HG03039 (cell line): ENCODE data around the gene PRKCH.

Experiments used
- ATAC-seq: cut with Tn5 transposase; IDR thresholded peaks from one replicate; pipeline ENCODE4 v1.9.1; 2021; ENCODE audit warnings: mild to moderate bottlenecking, moderate library complexity; ENCODE audit not compliant: unreplicated experiment

Gene PRKCH

DNA sequence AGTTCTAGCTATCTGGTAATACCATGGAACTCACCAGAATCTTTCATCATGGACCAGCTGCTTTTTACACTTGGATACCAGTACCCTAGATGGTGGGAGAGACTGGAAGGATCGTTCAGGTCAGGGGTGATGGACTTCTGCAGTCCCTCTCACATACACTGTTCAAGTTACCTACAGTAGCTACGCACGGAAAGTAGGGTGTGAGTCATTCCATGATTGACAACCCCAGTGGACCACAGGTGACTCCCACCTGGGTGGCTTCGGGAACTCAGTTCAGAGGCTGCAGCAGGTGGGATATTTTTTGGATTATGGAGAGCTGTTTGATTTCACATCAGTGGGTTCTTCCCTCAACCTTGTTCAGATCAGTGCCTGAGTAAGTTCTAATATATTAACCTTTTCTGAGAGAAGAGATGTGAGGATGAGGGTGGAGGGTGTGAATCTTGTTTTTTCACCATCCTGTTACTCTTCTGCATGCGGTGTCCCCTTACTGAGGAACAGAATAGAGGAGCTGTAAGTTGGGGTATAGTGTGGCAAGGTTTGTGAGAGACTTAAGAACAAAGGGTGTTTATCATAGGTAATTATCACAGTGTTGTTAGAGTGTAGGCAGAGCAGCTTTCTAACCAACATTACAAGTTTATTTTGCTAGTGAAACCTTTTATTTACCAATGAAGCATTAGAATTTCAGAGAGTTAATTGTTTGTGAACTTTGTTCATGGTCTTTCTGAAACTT is 39.6 kb downstream of the PRKCH start:
- ATAC-seq, result no peak

DNA sequence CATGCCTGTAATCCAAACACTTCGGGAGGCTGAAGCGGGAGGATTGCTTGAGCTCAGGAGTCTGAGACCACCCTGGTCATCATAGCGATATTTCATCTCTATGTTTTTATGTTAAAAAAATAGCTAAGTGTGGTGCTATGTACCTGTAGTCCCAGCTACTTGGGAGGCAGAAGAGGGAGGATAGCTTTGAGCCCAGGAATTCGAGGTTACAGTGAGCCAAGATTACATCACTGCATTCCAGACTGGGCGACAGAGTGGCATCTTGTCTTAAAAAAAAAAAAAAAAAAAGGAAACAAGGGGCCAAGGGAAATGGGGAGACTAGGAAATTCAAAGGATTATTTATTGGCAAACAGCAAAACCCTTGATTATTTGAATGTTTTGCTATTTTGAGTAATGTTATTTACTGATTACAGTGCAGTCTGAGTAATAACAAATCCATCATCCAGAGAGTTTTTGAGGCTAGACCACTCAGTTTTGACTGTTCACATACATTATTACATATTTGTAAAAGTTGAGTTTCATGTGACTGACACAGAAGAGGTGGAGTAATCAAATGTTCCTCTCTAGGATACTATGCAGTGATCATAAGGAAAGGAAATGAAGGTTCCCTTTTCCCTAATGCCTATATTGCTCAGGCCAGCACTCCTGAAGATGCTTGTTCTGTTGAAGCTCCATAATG is 40.8 kb downstream of the PRKCH start:
- no peak for ATAC-seq

DNA sequence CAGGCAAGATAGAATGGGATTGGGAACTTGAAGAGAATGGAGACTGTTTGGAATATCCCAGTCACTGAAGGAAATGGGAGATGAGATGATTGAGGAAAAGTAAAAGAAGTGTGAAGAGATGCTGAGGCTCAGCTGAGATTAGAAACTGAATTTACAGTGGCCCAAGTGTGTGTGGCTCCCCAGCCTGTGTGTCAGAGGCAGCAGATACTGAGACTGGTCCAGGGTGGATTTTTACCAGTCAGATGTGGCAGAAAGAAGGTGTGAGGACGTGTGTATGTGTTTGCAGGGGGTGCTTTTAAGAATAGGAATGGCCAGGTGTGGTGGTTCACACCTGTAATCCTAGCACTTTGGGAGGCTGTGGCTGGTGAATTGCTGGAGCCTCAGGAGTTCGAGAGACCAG is 42.9 kb downstream of the PRKCH start:
- no peak for ATAC-seq

DNA sequence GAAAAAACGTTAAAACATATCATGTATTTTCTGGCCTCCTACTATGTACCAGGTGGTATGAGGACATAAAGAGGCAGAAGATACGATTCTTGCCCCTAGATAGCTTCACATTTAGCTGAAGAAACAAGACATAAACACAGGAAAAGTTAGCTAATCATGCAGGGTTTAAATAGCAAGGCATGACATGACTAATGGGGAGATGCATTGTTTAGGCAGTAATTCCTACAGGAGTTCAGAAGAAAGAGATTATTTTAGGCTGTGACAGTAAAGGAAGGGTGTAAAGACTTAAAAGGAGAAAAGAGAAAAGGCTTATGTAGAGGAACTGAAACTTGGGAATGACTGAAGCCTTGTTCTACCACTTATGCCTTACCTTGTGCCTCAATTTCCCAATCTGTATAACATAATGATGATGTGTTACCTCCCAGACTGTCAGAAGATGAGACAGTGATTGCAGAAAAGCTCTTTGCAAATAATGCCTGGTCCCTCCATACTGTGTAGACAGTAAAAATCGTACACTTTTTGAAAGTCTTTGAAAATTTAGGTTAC is 44.4 kb downstream of the PRKCH start:
- no peak for ATAC-seq

DNA sequence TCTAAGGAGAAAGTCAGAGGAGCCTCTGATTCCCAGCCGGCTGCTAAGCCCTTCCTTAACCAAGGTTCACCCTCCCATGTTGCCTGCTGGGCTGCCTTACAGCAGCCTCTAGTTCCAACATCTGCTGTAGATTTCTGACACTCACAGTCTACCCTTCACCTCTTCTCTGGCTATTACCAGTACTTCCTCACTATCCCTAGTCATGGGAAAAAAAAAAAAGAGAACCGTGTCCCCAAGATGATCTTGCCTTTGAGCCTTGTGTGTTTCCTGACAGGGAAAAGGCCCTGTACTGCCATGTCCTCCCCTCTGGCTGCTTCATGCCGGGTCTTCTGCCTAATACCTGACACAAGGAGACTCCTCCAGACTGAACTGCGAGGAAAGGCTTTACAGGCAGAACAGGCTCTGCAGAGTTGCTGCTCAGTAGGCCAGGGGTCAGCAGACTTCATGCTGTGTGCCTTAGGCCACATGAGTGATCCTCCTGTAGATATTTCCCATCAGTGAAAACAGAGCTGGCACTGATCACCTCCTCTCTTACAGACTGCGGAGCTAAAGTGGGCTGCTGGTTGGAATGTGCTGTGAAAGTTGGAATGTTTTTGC is 46.8 kb downstream of the PRKCH start:
- ATAC-seq, result no peak

DNA sequence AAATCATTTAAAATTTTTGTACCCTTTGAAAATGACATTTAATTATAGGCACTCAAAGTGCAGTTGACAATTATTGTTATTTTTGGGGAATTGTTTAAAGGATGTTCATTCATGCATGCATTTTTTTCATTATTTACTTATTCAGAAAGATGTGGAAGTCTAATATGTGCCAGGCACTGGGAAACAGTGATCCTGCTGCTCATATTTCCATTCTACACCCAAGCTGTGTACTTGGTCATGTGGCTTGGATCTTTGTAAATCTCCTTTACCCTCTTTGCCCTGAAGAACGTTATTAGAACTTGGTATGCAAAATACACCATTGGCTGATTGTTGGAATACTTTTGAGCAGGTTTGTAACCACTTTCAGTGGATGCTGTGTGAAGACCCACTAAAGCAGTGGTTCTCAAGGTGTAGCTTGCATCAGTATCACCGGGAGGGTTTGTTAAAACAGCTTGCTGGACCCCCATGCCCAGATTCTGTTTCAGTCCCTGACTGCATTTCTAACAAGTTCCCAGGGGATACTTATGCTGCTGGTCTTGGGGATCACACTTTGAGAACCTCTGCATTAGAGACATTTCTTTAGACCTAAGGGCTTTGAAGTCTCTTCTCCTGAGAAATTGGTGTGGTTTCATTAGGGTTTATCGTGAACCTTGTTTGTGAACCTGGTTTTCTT is 47.5 kb downstream of the PRKCH start:
- ATAC-seq, result no peak

DNA sequence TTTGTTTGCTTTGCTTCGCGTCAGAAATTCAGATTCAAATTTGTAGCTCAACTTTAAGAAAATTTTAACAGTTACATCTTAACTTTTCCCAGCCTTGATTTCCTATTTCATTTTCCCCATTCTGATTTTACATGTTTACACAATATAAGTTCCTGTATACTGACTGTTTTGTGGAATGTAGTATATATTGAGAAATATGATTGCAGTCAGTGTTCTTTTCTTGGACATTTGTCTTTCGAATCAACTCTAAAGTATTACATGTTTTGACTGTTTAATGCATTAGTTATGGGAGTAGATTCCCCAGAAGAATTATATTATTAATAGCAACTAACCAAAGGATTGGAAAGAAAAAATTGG is 48.1 kb downstream of the PRKCH start:
- ATAC-seq, result no peak

DNA sequence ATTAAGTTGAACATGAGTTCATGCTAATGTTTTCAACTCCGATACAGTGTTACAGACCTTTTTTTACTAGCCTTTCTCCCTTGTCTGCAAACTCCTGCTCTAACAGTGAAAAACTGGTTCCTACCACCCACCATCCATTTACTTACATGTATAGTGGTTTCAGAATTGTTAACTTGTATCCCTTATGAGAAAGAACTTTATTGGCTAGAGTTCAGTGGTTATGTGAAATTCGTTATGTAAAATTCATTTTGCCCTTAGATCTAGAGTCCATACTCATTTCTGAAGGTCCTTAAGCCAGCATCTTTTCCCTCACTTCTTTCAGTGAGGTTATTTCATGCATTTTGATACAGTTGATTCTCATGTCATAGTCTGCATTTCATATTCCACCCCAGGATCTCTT is 51.0 kb downstream of the PRKCH start:
- ATAC-seq, result no peak

DNA sequence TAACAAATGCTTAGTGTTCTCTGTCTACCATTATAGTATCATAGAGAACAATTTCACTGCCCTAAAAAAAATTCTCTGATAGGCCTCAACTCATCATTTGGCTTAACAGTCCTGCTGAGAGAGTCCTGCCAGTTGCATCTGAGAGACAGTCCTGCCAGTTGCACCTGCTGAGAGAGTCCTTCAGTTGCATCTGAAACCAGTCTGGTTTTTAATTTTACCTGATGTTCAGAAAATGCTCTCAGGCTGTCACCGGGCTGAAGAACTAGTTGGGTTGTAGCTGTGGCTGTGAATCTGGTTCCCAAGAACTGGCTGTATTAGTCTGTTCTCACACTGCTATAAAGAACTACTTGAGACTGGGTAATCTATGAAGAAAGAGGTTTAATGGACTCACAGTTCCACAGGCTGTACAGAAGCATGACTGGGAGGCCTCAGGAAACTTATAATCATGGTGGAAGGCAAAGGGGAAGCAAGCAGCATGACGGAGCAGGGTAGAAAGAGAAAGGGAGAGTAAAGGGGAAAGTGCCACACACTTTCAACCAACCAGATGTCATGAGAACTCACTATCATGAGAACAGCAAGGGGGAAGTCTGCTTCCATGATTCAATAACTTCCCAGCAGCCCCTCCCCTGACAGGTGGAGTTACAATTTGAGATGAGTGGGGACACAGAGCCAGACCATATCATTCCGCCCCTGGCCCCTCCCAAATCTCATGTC is 51.6 kb downstream of the PRKCH start:
- ATAC-seq, result no peak

DNA sequence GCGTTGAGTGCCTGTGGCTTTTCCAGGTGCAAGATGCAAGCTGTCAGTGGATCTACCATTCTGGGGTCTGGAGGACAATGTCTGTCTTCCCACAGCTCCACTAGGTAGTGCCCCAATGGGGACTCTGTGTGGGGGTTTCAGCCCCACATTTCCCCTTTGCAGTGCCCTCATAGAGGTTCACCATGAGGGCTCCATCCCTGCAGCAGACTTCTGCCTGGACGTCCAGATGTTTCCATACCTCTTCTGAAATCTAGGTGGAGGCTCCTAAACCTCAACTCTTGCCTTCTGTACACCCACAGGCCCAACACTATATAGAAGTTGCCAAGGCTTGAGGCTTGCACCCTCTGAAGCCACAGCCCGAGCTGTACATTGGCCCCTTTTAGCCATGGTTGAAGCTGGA is 52.9 kb downstream of the PRKCH start:
- no peak for ATAC-seq

DNA sequence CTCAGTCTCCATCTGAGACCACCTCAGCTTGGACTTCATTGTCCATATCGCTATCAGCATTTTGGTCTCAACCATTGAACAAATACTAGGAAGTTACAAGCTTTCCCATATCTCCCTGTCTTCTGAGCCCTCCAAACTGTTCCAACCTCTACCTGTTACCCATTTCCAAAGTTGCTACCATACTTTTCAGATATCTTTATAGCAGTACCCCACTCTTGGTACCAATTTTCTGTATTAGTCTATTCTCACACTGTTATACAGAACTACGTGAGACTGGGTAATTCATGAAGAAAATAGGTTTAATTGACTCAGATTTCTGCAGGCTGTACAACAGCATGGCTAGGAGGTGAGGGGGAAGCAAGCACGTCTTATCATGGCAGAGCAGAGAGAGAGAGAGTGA is 53.8 kb downstream of the PRKCH start:
- ATAC-seq, result no peak

DNA sequence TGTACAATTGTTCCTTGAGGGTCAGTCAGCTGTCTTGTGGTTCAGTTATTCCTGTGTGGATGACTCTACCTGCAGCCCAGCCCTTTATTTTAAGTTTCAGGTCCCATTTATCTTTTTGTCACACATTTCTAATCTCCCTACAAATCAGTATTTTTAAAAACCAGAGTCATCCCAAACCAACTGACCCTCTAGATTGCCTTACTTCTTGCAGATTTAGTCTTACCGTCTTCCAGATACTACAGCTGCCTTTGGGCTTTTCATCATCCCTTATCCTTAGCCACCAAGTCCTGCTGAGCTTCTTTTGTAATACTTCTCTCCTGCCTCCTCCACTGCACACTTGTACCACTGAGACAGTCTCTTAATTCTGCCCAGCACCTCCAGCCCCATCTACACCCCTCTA is 54.9 kb downstream of the PRKCH start:
- no peak for ATAC-seq

DNA sequence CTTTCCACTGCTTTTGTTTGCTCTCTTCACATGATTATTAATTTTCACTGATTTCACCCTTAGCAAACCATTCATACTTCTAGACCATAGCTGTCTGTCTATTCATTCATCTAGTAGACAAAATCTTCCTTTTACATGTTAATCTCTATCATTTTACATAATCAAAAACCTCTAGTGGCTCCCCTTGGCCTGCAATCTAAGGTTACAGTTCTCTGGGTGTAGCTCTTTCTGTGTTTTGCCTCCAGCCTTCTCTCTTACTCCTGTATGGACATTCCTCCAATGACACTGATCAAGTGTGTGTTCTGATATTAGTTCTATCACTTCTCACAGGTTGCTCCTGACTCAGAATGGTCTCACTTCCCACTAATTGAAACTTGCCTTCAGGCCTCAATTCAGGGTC is 56.4 kb downstream of the PRKCH start:
- ATAC-seq, result no peak

DNA sequence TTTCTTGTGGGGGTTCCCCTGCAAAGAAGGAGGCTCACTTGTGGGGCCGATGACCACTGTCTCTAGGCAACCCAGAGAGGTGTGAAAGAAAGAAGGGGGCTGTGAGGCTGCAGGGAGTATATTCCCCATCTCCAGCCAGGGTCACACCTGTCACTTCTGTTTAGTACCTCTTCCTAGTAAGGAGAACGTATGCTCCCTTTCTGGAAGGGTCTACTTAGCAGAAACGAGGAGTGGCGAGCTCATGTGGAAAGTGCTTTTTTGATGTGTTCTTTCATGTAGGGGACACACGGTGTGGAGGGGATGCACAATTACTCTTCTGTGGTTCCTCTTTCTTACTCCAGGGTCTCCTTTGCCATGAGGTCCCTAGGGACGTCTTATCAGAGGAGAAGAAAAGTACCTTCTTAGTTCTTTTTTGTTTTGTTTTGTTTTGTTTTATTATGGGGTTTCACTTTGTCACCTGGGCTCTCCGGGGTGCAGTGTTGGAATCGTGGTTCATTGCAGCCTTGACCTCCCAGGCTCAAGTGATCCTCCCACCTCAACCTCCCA is 58.3 kb downstream of the PRKCH start:
- ATAC-seq, result no peak

DNA sequence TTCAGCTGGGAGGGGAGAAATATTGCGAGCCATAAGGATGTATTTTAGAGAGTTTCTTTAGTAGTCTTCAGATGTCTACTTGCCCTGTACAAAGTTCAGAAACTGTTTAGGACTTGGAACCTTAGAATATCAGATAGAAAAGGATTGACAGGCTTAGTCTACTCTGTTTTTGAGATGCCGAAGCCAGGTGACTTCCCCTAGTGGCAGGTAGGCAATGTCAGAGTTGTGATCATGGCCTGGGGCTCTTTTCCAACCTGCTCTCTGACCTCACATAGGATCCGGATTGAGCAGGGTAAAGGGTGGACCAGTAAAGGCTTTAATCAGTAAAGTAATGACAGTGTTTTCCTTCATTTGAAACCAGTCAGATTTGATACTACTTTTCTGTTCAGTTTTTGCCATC is 59.6 kb downstream of the PRKCH start:
- ATAC-seq, result no peak

DNA sequence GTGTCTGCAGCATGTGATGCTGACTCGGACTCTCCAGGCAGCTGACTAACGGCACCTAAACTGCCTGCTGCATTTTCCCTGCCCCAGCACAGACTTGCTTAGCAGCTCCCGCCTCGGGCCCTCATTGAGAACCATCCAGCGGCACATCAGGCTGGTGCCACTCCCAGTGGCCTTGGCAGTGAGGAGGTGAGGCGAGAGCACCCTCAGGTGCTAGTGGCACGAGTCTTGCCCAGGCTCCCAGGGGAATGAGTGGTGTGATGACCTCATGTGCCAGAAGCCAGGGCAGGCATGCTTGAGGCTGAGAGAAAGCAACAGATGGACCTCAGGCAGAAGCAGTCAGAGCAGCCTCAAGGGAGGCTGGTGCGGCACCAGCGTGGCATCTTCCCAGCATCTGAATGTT is 60.2 kb downstream of the PRKCH start:
- ATAC-seq, result no peak

DNA sequence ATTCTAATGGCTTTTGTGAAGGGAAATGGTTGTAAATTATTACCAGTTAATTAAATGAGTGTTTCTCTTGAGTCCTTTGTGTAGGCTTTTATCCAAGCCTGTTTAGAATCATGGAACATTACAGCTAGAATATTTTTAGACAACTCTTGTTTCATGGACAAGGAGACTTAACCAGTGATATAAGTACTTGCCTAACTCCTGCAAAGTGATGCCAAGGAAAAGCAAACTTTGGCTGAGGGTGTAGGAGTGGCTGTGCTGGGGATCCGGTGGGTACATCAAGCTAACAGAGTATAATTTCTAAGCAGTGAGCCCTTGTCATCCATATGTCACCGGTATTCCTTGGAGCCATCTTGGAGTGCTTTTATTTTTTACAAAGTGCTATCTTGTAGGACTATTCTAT is 61.5 kb downstream of the PRKCH start:
- ATAC-seq, result no peak

DNA sequence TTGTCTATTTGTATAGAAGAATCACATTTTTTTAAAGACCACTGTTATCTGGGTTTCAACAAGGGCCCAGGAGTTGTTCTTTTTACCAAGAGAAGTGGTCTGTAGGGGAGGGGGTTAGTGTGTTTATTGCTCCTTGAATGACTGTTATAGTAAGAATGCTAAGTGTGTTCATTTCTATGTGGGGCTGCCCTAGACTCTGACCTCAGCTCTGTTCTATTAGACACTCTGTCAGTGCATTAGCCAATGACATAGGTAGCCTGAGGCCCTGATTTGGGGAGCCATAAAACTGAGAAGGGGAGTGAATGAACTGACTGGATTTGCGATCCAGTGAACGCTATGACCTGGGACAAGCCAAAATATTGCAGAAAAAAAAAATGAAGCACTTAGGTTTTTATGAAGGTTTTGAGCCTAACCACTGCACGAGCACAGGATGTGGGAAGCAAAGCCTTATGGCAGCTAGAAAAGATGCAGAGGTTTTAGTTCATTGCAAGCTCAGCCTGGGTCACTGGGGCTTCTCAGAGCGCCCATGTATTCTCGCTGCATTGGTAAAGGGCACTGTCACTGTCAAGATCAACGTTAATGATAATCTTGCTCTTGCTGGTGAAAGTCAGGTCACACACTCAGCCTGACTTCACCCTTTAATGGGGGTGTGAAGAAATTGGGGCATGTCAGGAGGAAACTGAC is 63.8 kb downstream of the PRKCH start:
- no peak for ATAC-seq

DNA sequence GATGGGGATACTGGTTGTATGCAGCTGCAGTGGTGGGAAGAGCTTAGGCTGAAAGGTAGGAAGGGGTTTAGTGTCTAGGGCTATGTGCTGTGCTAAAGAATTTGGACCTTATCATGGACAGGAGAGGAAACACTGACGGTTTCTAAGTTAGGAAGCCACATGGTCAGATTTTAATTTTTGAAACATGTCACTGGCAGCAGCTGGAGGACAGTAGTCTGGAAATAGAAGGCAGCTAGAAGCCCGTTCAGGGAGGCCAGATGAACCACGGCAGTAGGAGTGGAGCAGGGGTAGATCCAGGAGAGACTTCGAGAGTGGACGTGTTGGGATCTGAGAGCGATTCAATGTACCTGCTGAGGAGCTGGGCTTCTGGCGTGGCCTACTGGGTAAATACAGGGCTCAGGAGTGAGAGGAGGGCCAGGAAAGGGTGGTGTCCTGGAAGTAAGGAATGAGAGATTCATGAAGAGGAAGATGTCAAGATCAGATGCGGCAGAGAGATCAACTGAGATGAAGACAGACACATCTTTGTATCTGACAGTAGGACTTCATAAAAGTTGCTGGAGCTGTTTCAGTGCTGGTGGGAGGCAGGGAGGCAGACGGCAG is 64.9 kb downstream of the PRKCH start:
- ATAC-seq, result no peak

DNA sequence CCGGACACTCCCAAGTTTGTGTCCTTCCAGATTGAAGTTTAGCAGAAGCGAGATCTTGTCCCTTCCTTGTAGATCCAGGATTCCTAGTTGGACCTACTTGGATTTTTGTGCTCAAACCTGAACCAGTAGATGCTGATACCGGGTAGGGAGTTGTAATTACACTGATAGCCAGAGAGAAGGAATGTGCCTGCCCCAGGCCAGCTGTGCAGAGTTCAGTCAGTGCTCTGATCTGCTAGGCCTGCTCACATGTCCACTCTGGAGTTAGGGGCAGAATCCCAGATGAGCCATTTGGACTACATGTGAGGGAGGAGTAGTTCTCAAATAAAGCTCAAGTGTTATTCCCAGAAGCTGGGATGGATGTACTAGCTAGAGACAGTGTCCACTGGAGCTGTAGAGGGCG is 65.7 kb downstream of the PRKCH start:
- ATAC-seq, result no peak
